BE2C (cell line): ENCODE results near the gene THADA.

Experiments
- DNase-seq: peaks from one replicate; pipeline ENCODE4 v3.0.0-alpha.2; 2020
- H3K27me3 ChIP-seq: fragments of 250-450 bp; sonication (Bioruptor Pico); 2 replicates; pipeline ENCODE4 v1.5.1; 2020; ENCODE audit warnings: mild to moderate bottlenecking
- H3K36me3 ChIP-seq: fragments of 250-450 bp; sonication (Bioruptor Pico); 2 replicates; pipeline ENCODE4 v1.5.1; 2020; ENCODE audit warnings: mild to moderate bottlenecking
- H3K4me1 ChIP-seq: fragments of 250-450 bp; sonication (Bioruptor Pico); 2 replicates; pipeline ENCODE4 v1.5.1; 2020
- H3K4me3 ChIP-seq: 2 replicates; pipeline ENCODE4 v1.5.1; 2011; ENCODE audit warnings: low read depth, low read length
- H3K9me3 ChIP-seq: fragments of 250-450 bp; sonication (Bioruptor Pico); 2 replicates; pipeline ENCODE4 v1.5.1; 2020
- TF ChIP-seq, protein P1 (sequence below): IDR thresholded peaks from 2 replicates; pipeline ENCODE4 v1.5.1; 2012; ENCODE audit warnings: mild to moderate bottlenecking, low read depth, low read length

THADA gene

DNA sequence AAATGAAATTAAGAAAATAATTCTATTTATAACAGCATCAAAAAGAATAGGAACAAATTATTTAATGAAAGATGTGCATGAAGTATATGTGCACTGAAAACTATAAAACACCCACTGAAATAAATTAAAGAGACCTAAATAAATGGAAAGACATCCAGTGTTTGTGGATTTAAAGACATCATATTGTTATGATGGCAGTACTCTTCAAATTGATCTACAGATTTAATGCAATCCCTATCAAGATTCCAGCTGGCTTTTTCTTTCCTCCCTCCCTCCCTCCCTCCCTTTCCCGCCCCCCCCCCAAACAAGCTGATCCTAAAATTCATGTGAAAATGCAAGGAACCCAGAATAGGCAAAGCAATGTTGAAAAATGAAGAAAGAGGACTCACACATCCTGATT is 285.9 kb downstream of the THADA start:
- Histone ChIP-seq H3K27me3 (no peaks in the 10 kb centered on the region), H3K36me3 (no peaks in the 10 kb centered on the region; the same call in 1 of the 2 replicates), H3K9me3 (no peaks in the 10 kb centered on the region), H3K4me1 (peaks cover 19% of the 10 kb centered on the region), H3K4me3 (no peak overlapping the region)
- TF ChIP-seq, protein P1, sequence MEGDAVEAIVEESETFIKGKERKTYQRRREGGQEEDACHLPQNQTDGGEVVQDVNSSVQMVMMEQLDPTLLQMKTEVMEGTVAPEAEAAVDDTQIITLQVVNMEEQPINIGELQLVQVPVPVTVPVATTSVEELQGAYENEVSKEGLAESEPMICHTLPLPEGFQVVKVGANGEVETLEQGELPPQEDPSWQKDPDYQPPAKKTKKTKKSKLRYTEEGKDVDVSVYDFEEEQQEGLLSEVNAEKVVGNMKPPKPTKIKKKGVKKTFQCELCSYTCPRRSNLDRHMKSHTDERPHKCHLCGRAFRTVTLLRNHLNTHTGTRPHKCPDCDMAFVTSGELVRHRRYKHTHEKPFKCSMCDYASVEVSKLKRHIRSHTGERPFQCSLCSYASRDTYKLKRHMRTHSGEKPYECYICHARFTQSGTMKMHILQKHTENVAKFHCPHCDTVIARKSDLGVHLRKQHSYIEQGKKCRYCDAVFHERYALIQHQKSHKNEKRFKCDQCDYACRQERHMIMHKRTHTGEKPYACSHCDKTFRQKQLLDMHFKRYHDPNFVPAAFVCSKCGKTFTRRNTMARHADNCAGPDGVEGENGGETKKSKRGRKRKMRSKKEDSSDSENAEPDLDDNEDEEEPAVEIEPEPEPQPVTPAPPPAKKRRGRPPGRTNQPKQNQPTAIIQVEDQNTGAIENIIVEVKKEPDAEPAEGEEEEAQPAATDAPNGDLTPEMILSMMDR, result no peak
- no peak for DNase-seq

DNA sequence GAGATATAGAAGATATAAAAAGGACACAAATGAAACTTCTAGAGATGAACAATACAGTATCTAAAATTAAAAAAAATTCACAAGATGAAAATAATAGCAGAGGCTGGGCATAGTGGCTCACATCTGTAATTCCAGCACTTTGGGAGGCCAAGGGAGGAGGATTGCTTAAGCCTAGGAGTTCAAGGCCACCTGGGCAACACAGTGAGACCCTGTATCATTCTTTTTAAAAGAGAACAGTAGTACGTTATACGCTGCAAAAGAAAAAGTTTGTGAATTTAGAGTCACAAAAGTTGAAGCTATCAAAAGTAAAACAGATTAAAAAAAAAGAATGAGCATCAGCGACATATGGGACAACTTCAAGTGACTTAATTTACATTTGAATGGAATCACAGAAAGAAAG is 287.9 kb downstream of the THADA start:
- H3K4me1 ChIP-seq, result peaks cover 4% of the 10 kb centered on the region
- no peak for DNase-seq
- no peaks in the 10 kb centered on the region for H3K27me3 ChIP-seq
- TF ChIP-seq, protein P1, result no peak
- no peak overlapping the region for H3K4me3 ChIP-seq
- no peaks in the 10 kb centered on the region for H3K9me3 ChIP-seq
- H3K36me3 ChIP-seq, result no peaks in the 10 kb centered on the region; the same call in 1 of the 2 replicates

DNA sequence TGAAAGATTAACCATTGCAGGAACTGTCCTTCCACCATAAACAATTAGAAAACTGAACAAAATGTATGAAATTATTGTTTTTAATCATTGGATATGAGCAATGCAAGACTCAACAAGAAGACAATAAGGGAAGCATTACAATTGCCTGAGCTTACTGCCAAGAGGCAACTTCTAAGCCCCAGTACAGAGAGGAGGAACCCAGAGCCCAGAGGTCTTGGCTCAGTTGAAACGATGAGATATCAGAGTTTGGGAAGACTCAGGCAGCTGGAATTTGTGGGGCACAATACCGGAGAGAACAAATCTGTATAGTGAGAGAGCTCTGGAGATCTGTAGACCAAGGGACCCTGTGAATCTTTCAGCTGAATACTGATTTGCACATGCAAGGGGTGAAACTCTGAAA is 288.8 kb downstream of the THADA start:
- no peaks in the 10 kb centered on the region for H3K27me3 ChIP-seq
- no peaks in the 10 kb centered on the region; the same call in 1 of the 2 replicates for H3K36me3 ChIP-seq
- no peaks in the 10 kb centered on the region for H3K9me3 ChIP-seq
- H3K4me1 ChIP-seq, result no peaks in the 10 kb centered on the region
- H3K4me3 ChIP-seq, result no peak overlapping the region
- TF ChIP-seq, protein P1, result no peak
- DNase-seq, result no peak

DNA sequence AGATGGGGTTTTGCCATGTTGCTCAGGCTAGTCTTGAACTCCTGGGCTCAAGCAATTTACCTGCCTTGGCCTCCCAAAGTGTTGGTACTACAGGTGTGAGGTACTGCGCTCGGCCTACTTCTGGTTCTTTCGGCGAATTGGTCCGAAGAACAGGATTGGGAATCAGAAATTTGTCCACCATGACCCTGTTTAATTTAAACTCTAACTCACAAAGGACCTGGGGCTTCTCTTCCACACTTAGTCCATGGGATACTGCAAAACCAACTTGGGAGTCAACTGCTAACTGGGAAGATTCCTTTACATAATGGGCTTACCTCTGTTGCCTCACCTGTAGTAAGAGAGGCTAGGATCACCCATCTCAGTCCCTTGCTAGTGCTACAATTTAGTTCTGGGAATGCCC is 289.6 kb downstream of the THADA start:
- Histone ChIP-seq H3K4me1 (no peaks in the 10 kb centered on the region), H3K4me3 (no peak overlapping the region), H3K27me3 (no peaks in the 10 kb centered on the region), H3K36me3 (no peaks in the 10 kb centered on the region; the same call in 1 of the 2 replicates), H3K9me3 (no peaks in the 10 kb centered on the region)
- no peak for DNase-seq
- TF ChIP-seq, protein P1, result no peak

DNA sequence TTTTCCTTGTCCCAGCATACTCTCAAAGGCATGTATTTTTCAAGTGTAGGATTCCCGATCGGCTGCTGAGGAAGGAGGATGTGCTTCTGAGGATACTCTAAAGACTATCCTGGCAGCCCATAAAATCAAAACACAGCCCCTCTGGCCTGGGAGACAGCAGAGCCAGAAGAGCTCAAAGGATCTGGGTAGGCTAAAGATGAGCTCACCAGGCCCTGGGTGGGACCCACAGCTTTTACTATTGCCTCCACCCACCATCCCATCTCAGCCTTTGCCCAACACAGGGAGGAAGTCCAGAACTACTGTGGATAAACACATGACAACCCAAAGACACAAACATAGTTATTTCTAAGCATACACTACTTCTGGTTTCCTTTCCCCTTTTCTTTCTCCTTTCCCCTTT is 290.3 kb downstream of the THADA start:
- no peaks in the 10 kb centered on the region for H3K9me3 ChIP-seq
- DNase-seq, result no peak
- TF ChIP-seq, protein P1, result no peak
- no peak overlapping the region for H3K4me3 ChIP-seq
- H3K36me3 ChIP-seq, result no peaks in the 10 kb centered on the region; the same call in 1 of the 2 replicates
- H3K27me3 ChIP-seq, result no peaks in the 10 kb centered on the region
- H3K4me1 ChIP-seq, result no peaks in the 10 kb centered on the region

DNA sequence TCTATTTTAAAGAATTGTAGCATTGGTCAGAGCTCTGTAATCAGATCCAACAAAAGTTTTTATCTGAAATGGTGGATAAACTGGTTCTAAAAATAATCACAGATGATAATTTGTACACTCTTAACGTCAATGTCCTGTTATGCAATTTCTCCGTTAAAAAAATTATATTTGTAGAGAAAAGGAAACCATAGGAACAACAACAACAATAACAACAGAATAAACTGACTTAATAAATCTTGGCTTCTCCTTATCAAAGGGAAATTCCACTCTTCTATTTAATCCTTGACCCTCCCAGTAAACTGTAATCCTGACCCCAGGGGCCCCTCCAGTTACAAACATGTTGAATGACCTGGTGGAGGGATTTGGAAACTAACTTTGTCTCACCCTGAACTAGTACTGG is 290.8 kb downstream of the THADA start:
- DNase-seq, result no peak
- H3K4me1 ChIP-seq, result no peaks in the 10 kb centered on the region
- H3K9me3 ChIP-seq, result no peaks in the 10 kb centered on the region
- no peak overlapping the region for H3K4me3 ChIP-seq
- TF ChIP-seq, protein P1, result no peak
- no peaks in the 10 kb centered on the region for H3K27me3 ChIP-seq
- H3K36me3 ChIP-seq, result no peaks in the 10 kb centered on the region; the same call in 1 of the 2 replicates
